Epidermal melanocyte (primary cell): ENCODE measurements around the gene WDR27.

Experiments
- DNase-seq: peaks from one replicate; pipeline ENCODE4 v3.0.0; 2011; ENCODE audit warnings: low spot score; ENCODE audit not compliant: insufficient read length

The WDR27 gene

DNA sequence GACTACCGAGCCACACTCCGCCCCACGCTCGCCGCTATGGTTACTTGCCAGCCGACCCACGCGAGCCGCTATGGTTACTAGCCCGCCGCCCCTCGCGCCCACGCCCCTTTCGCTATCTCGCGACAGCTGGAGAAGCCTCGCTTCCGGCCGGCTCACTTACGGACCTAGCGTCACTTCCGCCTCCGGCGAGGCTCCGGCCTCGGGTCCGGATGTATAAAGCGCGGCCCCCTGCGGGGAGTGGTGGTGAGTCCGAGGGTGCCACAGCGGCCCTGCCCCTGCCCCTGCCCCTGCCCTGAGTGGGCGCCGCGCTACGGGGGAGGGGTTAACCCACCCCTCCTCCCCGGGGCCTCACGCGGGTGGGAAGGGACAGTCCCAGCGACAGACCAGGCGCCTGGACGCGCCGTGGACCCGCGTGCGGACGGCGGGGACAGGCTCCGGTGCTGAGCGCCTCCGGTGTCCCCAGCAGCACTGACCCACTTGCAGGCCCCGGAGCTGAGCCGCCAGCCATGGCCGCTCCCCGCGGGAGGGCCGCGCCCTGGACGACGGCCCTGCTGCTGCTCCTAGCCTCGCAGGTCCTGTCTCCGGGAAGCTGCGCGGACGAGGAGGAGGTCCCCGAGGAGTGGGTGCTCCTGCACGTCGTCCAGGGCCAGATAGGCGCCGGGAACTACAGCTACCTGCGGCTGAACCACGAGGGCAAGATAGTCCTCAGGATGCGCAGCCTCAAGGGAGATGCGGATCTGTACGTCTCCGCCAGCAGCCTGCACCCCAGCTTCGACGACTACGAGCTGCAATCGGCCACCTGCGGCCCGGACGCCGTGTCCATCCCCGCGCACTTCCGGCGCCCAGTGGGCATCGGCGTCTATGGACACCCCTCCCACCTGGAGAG, at the start of gene WDR27, which contains the start of gene C6orf120:
TSS of gene WDR27 (minus strand) at position 76 of the 886 bp plus-strand sequence. CDS start 13,024 bp downstream, outside the sequence.
TSS of gene C6orf120 (plus strand) at position 173 of the 886 bp plus-strand sequence. CDS start at position 507, 334 bp downstream.
- DNase-seq: peak; percentile 85

DNA sequence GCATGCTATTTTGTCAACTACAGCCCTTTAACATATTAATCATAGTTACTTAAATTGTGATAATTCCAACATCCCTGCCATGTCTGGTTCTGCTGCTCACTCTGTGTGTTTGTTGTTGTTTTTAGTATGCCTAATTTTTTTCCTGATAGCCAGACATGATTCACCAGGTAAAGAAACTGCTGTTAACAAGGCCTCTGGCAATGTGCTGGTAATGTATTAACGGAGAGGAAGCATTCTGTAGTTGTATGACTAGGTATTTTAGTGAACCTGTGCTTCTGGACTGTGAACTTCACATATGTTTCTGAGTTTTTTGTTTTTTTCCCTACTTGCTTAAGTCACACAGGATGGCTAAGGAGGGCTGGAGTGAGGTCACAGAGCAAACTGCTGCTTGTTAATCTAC, 44.7 kb upstream of the WDR27 start:
- DNase-seq: no peak

DNA sequence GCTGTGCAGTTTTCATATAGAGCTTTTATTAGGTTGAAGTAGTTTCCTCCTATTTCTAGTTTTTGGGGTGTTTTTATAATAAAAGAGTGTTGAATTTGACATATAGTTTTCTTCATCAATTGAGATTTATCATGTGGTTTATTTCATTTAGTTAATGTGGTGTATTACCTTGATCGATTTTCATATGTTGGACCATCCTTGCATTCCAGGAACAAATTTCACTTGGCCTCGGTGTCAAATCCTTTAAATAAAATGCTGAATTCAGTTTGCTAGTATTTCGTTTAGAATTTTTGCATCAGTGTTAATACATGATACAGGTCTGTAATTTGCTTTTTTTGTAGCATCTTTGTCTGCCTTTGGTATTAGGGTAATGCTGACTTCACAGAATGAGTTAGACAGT, 43.6 kb upstream of the WDR27 start:
- DNase-seq: no peak

DNA sequence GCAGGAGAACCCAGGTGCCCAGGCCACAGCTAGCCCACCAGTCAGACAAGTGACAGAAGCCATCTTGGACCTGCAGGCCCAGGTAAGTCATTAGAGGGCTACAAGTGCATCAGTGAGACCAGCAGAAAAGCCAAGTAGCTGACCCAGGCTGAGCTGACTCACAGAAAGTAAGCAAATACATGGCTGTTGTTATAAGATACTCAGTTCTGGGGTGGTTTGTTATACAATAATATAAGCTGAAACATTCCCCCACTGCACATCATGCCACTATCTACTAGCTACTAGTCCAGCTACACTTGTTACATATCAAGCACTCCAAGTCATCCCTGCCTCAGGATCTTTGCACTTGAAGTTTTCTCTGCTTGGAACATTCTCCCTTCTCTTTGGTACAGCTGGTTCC, 39.5 kb upstream of the WDR27 start:
- no peak for DNase-seq

DNA sequence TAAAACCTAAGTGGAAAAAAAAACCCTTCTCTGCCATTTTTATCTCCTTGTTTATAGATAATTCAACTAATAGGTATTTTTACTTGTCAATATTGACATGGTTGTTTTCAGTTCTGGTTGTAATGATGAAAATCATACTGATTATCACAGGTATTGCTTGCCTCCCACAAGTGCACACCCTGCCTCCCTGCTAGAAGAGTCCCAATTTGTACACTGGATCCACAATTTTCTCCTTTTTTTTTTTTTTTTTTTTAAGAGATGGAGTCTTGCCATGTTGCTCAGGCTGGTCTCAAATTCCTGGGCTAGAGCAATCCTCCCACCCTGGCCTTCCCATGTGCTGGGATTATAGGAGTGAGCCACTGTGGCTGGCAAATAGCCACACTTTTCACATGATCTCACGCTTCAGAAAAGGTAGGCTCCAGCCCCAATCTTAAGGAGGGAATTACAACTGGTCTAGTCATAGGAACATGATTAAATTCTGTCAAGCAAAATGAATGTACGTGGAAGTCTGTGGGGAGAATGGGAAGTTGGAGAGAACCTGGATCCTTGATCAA, 37.2 kb upstream of the WDR27 start:
- no peak for DNase-seq

DNA sequence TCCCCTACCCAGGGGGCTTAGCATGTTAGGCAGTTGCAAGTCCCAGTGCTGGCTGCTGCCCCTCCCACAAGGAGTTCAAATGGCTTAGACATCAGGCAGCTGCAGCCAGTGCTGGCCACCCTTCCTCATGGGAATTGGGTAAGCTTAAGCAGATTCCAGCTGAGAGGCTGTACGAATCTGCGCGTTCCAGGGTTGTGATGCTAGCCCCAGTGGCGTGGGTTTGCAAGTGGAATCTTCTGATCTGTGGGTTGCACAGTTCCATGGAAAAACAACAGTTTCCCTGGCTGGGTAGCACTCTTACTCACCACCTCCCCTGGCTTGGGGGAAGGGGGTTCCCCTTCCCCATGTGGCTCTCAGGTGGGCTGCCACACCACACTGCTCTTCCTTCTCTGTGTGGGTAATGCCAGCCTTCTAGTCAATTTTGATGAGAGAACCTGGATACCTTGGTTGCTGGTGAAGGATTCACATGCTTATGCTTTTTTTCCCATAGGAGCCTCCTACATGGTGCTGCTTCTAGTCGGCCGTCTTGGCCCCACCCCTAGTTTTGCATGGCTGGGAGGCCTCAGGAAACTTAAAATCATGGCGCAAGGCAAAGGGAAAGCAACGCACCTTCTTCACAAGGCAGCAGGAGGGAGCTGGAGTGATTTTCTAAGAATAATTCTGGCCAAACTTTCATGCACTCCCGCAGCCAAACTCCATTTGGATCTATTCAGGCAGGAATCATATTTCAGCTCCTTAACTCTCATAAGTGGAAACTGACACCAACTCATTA, 36.6 kb upstream of the WDR27 start:
- no peak for DNase-seq

DNA sequence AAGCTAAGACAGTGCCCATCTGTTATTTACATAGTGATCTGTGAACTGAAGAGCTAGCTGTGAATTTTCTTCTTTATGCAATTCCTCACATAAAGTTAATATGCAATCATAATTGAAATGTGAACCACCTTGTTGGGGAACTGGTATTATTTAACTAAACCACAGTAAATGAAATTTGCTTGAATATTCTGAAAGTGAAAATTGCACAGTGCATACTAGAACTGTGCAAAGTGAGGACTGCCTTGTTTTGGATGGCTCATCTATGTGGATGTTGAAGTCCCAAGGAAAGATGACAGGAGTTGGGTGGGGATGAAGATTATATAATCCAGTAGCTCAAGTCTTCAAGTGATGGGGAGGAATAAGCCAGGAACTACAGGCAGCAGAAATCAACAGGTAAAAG, 28.1 kb upstream of the WDR27 start:
- no peak for DNase-seq

DNA sequence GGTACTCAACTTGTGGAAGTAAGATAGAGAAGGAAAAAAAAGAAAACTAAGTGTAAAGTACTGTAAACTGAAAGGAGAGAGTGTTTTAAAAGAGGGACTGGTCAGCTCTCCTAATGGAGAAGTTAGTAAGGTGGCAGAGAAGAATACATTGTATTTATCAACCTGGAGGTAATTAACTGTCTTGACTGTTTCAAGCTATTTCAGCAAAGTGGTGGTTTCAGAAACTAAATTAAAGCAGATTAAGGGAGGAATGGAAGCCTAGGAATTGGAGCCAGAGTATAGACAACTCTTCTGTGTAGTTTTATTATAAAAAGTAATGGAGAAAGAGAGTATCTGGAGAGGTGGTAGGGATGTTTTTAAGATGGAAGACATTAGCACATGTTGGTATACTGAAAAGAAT, 25.1 kb upstream of the WDR27 start:
- DNase-seq: no peak

DNA sequence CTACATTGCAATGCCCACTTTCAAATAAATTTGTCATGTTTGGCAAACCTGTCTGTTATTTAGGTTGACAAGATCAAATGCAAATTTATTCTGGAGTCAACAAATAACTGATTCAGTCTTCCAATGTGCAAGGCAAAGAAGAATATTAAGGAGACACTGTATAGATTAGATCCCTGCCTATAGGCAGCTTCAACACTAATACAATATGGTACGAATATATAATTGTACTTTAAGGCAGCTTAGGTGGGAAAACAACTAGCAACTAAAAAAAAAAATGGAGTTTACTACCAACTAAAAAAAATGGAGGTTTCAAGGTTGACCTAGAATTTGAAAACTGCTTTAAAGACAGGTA, 24.2 kb upstream of the WDR27 start:
- no peak for DNase-seq

DNA sequence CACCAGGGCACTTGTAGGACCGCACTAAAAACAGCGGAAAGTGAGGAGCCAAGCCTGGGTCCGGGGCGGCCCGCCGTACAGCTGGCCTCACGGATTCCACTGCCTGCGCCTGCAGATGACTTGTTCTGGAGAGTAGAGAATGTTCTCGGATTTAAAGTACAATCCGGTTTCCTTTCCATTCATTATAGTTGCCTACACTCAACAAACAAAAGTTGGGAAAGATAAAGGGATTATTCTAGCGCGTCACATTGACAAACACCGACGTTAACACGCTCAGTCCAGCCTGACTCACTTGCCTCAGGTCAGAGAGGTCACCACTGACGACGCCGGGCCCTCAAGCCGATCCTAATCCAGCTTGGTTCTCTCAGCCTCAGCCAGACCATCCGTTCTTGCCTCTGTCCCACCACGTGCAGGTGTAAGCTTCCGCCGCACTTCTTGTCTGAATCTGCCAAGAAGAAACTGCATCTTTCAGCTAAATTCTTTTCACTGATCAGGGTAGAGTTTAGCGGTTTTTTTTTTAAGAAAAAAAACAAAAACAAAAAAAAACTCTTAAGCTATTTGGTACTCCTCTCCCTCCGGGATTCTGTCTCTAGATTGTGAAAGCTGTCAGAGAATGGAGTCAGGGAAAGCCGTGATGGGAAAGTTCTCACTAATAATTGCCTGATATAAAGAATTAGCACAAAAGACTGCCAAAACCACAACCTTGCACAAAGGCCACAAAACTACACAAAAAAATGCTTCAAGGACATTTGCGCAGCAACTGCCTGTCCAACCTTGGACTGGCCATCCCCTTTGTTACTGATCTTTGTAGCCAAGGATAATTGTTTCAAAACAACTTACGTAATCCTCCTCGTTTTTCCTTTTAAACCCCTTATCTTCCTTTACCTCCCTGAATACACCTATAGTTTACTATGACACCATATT, 23.6 kb upstream of the WDR27 start:
- DNase-seq: no peak

DNA sequence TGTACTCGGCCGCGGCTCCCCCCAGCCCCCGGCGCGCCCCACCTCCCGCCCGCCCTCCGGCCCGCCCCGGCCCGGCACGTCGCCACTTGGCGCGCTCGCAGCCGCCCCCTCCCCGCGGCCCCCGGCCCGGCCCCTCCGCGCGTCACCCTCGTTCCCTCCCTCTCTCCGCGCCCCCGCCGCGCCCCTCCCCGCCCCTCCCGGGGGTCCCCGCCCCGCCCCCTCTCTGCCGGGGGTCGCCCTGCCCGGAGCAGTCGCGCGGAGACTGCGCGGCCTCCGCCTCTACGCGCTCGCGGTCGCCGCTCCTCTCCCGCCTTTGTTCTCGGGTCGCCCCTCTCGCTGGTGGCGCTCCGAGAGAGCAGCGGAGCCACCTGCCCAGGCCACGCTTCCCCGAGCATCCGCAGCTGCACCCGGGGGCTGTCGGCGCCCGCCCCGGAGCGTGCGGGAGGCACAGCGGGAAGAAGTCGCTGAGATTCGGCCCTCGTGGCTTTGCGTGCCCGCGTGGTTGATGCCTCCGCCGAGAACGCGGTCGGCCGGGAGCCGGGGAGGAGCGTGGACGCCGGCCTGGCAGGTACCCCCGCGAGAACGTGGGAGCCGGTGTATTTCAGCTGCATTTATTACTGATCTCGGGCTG, 22.8 kb upstream of the WDR27 start, which contains the start of gene PHF10:
TSS of gene PHF10 (minus strand) at position 7 of the 631 bp plus-strand sequence. CDS start 569 bp downstream, outside the sequence.
- peak; percentile 25 for DNase-seq

DNA sequence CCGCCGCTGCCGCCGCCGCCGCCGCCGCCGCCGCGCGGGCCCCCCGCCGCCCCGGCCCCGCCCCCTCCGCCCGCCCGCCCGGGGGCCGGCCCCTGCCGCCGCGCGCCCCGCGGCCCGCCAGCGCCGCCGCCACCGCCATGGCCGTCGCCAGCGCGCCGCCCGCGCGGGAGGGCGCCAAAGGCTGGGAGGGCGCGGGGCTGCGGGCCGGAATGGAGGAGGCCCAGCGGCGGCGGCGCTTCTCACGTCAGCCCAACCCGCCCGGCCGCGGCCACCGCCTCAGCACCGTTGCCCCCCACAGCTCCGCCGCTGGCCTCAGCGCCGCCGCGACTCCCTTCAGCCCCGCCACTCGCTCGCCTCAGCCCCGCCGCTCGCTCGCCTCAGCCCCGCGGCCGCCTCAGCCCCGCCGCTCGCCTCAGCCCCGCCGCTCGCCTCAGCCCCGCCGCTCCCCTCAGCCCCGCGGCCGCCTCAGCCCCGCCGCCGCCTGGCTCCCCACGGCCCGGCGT, 22.2 kb upstream of the WDR27 start:
- DNase-seq: no peak

DNA sequence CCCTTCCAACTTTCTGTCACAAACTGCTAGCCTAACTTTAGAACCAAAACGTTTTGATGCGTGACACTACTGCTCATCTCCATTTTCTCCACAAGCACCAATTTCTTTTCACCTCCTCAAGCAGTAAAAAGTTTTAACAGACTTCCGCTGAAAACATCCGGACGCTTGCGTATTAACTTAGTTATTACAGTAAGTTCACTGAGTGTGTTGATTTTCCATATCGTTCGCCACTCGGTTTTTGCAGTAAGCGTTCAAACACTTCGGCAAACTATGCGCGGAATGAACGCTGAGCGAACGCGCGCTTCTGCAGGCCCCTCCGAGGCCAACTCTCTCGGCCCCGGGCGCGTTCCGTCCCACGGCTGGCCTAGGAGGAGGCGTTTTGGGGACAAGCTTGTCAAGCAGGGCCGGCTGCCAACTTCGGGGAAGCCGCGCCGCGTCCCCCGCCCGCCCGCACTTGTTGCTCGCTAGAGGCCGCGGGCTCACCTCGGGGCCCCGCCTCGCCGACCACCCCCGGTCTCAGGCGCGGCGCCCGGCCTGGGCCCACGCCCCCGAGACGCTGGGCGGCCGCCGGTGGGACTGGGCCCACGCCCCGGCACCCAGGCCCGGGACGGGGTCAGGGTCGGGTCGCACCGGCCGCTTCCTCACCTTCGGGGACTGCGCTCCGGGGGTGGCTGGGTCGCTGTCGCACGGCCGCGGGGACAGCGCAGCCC, 21.5 kb upstream of the WDR27 start:
- no peak for DNase-seq

DNA sequence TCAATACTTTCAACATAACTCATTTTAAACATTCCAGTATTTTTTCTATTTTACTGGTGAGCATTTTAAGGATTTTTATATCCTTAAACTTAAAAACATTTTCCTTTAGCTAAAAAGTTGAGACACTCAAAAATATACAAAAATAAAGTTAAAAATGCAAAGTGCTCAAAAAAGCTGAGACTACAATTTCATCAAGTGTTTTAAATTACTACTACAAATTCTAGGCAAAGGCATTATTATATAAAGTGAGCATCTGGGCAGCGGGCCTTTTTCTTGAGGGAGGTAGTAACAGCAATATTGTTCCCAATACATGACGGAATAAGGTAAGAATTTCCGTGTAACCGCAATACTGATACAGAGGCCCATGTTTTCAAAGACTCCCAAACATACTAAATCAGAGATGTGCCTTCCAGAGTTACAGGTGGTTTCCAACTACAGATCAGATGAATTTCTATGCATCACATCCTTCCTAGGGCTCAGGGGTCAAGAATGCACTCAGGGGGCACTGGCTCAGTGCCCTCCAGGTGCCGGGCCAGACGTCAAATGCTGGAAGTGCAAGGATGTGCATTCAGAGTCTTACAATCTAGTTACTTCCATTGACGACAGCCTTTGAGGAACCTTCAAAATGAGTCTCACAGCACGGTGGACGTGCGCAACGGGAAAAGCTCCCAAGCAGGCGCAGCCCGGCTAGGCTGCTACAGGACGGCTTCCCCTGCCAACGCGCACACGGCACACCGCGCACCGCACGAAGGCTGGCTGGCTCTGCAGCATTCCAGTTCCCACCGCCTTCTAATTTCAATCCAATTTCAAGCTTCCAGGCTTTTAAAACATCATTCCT, 20.8 kb upstream of the WDR27 start:
- DNase-seq: no peak

DNA sequence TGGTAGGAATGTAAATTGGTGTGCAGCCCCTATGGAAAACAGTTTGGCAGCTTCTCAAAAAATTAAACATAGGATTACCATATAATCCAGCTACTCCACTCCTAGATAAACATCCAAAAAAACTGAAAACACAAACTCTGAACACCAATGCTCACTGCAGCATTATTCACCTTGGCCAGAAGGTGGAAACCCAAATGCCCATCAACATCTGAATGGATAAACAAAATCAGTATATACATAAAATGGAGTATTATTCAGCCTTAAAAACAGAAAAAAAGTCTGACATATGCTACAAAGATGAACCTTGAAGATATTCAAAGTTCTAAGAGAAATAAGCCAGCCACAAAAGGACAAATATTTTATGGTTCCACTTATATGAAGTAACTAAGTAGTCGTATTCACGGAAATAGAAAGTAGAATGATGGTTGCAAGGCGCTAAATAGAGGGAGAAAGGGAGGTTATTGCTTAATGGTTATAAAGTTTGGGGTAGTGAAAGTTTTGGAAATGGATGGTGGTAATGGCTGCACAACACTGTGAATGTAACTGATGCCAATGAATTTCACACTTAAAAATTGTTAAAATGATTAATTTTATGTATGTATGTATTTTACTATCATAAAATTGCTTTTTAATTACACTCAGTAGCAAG, 18.5 kb upstream of the WDR27 start:
- no peak for DNase-seq

DNA sequence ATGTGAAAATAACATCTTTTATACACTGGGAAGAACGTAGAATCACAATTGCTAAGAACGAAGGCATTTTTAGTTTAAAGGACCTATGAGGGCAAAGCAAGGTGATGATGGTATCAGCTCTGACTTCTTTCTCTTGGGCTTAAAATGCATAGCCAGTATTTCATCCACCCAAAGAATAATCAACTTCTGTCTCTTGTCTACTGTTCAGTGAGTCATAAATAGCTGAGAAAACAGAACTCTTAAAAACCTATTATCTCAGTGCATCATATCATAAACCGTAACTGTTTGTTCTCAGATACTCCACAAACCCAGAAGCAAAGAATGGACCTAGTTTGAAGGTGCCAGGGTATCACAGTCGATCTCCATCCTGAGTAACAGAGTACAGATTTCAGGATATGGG, 17.3 kb upstream of the WDR27 start:
- DNase-seq: no peak

DNA sequence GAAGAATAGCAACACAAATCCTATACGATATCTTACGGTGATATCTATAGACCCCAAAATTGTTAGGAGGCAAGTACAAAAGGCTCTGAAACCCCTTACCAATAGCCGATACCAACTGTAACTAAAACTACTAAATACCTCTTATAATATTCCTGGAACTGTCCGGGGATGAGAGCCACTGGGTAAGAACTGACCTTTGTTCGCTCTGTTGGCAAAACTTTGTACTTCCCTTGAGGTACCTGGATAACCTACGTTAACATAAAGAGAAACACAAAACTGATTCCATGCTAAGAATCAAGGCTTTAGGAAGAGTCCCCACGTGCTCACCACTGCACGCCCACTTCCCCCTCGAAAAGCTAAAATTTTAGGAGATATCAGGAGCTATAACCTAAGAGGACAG, 12.8 kb upstream of the WDR27 start:
- no peak for DNase-seq

DNA sequence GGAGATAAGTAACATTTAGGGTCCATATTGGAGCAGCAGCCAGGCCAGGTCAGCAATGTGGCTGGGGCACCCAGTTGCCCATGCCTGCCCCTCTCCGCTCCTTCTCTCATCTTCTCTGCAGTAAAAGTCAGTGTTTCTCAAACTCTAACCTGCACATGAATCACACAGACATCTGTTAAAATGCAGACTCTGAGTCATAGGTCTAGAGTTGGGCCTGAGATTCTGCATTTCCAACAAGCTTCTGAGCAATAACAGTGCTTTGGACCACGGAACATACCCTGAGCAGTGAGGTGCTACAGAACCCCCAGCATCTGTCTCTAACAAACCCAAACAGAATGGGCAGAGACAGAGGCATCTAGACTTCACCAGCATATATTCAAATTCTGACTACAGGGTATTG, 12.3 kb upstream of the WDR27 start:
- no peak for DNase-seq
